Lower lobe of right lung (tissue), 2 donors: ENCODE results near the gene HRG. TPM values are rescaled to one million over a fixed set of nuclear protein-coding genes. Genes with fewer than 3 reads are reported as not detected.
"Not testable (repeated sequence)": the region's sequence is repeated elsewhere in the genome, so short reads cannot be mapped to it uniquely, and the experiment has no call there.

Experiments
- ATAC-seq, 2 donors: fragments of 200-7000 bp; cut with Tn5 transposase; one replicate each; pipeline ENCODE4 v1.9.1; 2020 to 2022; ENCODE audit warnings: mild to moderate bottlenecking in 2 of 2, moderate library complexity in 2 of 2
- DNase-seq: peaks from one replicate; pipeline ENCODE4 v3.0.0-alpha.2; 2020
- H3K27ac ChIP-seq: fragments of 200-600 bp; one replicate; pipeline ENCODE4 v1.8.0; 2022
- H3K27me3 ChIP-seq: fragments of 200-600 bp; one replicate; pipeline ENCODE4 v1.8.0; 2022; ENCODE audit warnings: low read depth
- H3K36me3 ChIP-seq: fragments of 200-600 bp; one replicate; pipeline ENCODE4 v1.8.0; 2022; ENCODE audit warnings: mild to moderate bottlenecking
- H3K4me1 ChIP-seq: fragments of 200-600 bp; one replicate; pipeline ENCODE4 v1.8.0; 2022
- H3K4me3 ChIP-seq: fragments of 200-600 bp; one replicate; pipeline ENCODE4 v1.8.0; 2022; ENCODE audit warnings: mild to moderate bottlenecking
- H3K9me3 ChIP-seq: fragments of 200-600 bp; one replicate; pipeline ENCODE4 v1.8.0; 2022
- intact Hi-C: fragments of 100-400 bp; cut with DNase I; formaldehyde crosslinking; loops from one replicate; pipeline ENCODE4 v1.11.0; 2022
- total RNA-seq: library from RNA; stranded (reverse); fragmentation: NEBNext Ultra II Directional; extraction: Animal tissue kit (Norgen Biotek cat#: 25700); gene quantifications from one replicate; pipeline ENCODE4 v1.2.1, GENCODE V29; 2021
- TF ChIP-seq, protein P1 (sequence below): fragments of 200-600 bp; IDR thresholded peaks from one replicate; pipeline ENCODE4 v1.8.0; 2022; ENCODE audit warnings: antibody characterized with exemption, mild to moderate bottlenecking
- donor health status: DM: no; HTN: yes; CAD: no; lungs with severe emphysema.

The HRG gene
- total RNA-seq, 1 donor from 2014 or later: not detected

DNA sequence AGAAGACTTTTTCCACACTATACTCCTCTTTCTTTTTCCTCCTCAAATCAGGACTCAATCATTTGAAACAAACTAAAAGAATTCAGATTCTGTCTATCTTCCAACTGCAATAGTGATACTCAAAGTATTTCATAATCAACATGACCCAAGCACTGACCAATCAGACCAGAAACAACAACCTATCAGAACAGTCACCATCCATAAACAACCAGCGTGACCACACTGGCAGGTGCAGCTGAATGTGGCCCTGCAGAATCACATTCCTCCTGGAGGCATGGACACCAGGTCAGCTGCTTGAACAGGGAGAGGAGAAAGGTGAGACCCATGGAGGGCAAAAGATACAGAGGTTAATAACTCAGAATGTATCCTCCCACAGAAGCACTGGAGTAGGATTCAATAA, 13.3 kb downstream of the HRG start:
- TF ChIP-seq, protein P1, sequence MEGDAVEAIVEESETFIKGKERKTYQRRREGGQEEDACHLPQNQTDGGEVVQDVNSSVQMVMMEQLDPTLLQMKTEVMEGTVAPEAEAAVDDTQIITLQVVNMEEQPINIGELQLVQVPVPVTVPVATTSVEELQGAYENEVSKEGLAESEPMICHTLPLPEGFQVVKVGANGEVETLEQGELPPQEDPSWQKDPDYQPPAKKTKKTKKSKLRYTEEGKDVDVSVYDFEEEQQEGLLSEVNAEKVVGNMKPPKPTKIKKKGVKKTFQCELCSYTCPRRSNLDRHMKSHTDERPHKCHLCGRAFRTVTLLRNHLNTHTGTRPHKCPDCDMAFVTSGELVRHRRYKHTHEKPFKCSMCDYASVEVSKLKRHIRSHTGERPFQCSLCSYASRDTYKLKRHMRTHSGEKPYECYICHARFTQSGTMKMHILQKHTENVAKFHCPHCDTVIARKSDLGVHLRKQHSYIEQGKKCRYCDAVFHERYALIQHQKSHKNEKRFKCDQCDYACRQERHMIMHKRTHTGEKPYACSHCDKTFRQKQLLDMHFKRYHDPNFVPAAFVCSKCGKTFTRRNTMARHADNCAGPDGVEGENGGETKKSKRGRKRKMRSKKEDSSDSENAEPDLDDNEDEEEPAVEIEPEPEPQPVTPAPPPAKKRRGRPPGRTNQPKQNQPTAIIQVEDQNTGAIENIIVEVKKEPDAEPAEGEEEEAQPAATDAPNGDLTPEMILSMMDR: no peak
- no peaks in the 10 kb centered on the region for H3K4me1 ChIP-seq
- peaks cover 7% of the 10 kb centered on the region for H3K27me3 ChIP-seq
- H3K9me3 ChIP-seq: no peaks in the 10 kb centered on the region
- no peaks in the 10 kb centered on the region for H3K36me3 ChIP-seq
- intact Hi-C loops: no loop called here
- DNase-seq (no peak), ATAC-seq (no peak)
- H3K4me3 ChIP-seq: no peak overlapping the region
- no peak overlapping the region for H3K27ac ChIP-seq

DNA sequence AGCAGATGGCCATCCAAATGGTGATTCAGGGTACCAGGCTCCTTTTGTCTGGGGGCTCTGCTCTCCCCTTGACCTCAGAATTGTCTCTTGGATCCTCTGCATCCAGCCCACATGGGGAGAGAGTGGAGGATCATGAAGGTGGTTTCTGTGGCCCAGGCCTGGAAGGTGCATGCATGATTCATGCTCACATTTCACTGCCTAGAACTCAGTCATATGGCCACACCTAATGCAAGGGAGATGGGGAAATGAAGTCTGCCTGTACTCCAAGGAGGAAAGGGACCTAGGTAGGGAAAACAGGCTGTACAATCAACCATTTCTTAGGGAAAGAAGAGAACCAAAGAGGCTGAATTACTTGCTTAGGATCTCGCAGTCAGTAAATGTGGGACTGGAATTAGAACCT, 15.1 kb downstream of the HRG start:
- H3K4me1 ChIP-seq: no peaks in the 10 kb centered on the region
- no peaks in the 10 kb centered on the region for H3K9me3 ChIP-seq
- no peak for ATAC-seq
- H3K4me3 ChIP-seq: no peak overlapping the region
- no peak overlapping the region for H3K27ac ChIP-seq
- intact Hi-C loops: no loop called here
- TF ChIP-seq, protein P1: no peak
- peaks cover 7% of the 10 kb centered on the region for H3K27me3 ChIP-seq
- H3K36me3 ChIP-seq: no peaks in the 10 kb centered on the region
- DNase-seq: no peak

DNA sequence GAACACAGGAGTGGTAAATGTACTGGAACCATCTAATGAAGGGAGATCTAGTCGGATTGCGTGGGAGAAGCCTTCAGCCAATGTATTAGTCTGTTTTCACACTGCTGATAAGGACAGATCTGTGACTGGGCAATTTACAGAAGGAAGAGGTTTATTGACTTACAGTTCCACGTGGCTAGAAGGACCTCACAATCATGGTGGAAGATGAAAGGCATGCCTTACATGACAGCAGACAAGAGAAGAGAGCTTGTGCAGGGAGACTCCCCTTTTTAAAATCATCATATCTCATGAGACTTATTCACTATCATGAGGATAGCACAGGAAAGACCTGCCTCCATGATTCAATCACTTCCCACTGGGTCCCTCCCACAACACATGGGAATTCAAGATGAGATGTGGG, 17.0 kb downstream of the HRG start:
- ATAC-seq: no peak

DNA sequence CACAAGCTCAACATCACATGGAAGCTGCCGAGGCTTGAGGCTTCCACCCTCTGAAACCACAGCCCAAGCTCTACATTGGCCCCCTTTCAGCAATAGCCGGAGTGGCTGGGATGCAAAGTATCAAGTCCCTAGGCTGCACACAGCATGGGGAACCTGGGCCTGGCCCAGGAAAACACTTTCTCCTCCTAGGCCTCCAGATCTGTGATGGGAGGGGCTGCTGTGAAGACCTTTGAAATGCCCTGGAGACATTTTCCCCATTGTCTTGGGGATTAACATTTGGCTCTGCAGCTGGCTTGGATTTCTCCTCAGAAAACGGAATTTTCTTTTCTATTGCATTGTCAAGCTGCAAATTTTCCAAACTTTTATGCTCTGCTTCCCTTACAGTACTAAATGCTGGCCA, 18.2 kb downstream of the HRG start:
- intact Hi-C loops: no loop called here
- H3K27ac ChIP-seq: no peak overlapping the region
- no peak for ATAC-seq
- no peaks in the 10 kb centered on the region for H3K9me3 ChIP-seq
- H3K4me3 ChIP-seq: no peak overlapping the region
- no peaks in the 10 kb centered on the region for H3K27me3 ChIP-seq
- TF ChIP-seq, protein P1: no peak
- no peaks in the 10 kb centered on the region for H3K4me1 ChIP-seq
- no peaks in the 10 kb centered on the region for H3K36me3 ChIP-seq
- DNase-seq: no peak

More for the DNA sequence above, 17.0 kb downstream of the HRG start:
- Histone ChIP-seq H3K4me1 (no peaks in the 10 kb centered on the region), H3K27ac (no peak overlapping the region), H3K27me3 (no peaks in the 10 kb centered on the region), H3K9me3 (no peaks in the 10 kb centered on the region), H3K4me3 (no peak overlapping the region), H3K36me3 (no peaks in the 10 kb centered on the region)
- TF ChIP-seq, protein P1: no peak
- no peak for DNase-seq
- intact Hi-C loops: no loop called here

DNA sequence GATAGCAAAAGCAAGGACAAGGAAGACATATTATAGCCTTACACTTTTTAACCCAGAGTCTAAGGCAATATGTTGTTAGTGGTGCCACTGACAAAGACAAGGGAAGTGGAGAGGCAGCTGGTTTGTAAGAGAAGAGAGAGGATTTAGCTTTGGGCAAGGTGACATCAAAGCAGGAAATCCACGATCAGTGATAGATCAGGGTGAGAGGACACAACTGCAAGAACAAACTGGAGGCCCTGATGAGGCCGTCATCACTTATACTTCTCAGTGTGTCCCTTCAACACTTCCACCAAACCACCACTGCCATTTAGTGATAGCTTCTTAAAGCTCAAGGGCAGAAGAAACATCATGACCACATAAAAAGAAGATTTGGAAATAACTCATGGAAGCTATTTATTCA, 20.7 kb downstream of the HRG start:
- ATAC-seq, H3K9me3 ChIP-seq, intact Hi-C loops: not testable (repeated sequence)

DNA sequence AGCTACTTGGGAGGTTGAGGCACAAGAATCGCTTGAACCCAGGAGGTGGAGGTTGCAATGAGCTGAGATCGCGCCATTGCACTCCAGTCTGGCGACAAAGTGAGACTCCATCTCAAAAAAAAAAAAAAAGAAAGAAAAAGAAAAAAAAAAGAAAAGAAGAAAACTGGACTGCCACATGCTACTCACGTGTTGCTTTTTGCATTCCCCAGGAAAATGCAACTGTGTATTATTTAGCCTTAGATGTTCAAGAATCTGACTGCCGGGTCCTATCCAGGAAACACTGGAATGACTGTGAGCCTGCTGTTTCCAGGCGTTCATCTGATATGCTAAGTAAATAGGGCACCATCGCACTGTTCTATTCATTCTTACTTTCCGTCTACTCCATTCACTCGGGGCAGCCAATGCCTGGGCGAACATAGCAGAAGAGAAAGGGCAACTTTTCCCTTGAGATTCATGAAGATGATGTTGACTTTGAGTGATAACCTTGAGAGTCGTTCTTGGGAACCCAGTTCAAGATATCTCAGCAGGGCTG, 21.4 kb downstream of the HRG start:
- no peaks in the 10 kb centered on the region for H3K4me1 ChIP-seq
- no peaks in the 10 kb centered on the region for H3K36me3 ChIP-seq
- H3K27me3 ChIP-seq: no peaks in the 10 kb centered on the region
- ATAC-seq (no peak), DNase-seq (no peak)
- H3K9me3 ChIP-seq: no peaks in the 10 kb centered on the region
- TF ChIP-seq, protein P1: no peak
- intact Hi-C loops: no loop called here
- H3K27ac ChIP-seq: no peak overlapping the region
- H3K4me3 ChIP-seq: no peak overlapping the region

More for the DNA sequence above, 20.7 kb downstream of the HRG start:
- not testable (repeated sequence) for H3K36me3 ChIP-seq, H3K27me3 ChIP-seq, H3K4me1 ChIP-seq, H3K27ac ChIP-seq, H3K4me3 ChIP-seq, DNase-seq

DNA sequence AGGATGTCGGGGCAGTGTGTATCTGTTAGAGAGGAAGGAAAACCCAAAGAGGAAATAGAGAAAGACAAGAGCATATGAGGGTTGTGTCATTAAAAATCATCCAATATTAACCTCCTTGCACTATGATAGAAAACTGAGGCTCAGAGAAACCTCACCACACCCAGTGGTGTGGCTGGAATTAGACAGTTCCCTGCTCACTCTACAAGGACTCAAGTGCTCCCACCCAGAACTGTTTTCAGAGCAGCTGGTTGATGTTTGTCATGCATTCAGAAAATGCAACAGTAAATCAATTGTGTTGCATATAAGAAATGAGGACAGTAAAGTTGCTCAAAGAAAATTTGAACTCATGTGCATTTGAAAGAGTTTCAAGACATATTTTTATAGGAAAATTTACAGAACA, 24.5 kb downstream of the HRG start:
- H3K4me3 ChIP-seq, ATAC-seq, H3K27me3 ChIP-seq, H3K36me3 ChIP-seq, H3K4me1 ChIP-seq, H3K9me3 ChIP-seq, H3K27ac ChIP-seq, intact Hi-C loops, DNase-seq: not testable (repeated sequence)
